GM19452 (cell line): ENCODE data around the gene CATSPERB.
"Not testable (repeated sequence)": the region's sequence is repeated elsewhere in the genome, so short reads cannot be mapped to it uniquely, and the experiment has no call there.

Experiments
- ATAC-seq: cut with Tn5 transposase; IDR thresholded peaks from one replicate; pipeline ENCODE4 v1.9.1; 2021; ENCODE audit not compliant: unreplicated experiment

The CATSPERB gene, protein sequence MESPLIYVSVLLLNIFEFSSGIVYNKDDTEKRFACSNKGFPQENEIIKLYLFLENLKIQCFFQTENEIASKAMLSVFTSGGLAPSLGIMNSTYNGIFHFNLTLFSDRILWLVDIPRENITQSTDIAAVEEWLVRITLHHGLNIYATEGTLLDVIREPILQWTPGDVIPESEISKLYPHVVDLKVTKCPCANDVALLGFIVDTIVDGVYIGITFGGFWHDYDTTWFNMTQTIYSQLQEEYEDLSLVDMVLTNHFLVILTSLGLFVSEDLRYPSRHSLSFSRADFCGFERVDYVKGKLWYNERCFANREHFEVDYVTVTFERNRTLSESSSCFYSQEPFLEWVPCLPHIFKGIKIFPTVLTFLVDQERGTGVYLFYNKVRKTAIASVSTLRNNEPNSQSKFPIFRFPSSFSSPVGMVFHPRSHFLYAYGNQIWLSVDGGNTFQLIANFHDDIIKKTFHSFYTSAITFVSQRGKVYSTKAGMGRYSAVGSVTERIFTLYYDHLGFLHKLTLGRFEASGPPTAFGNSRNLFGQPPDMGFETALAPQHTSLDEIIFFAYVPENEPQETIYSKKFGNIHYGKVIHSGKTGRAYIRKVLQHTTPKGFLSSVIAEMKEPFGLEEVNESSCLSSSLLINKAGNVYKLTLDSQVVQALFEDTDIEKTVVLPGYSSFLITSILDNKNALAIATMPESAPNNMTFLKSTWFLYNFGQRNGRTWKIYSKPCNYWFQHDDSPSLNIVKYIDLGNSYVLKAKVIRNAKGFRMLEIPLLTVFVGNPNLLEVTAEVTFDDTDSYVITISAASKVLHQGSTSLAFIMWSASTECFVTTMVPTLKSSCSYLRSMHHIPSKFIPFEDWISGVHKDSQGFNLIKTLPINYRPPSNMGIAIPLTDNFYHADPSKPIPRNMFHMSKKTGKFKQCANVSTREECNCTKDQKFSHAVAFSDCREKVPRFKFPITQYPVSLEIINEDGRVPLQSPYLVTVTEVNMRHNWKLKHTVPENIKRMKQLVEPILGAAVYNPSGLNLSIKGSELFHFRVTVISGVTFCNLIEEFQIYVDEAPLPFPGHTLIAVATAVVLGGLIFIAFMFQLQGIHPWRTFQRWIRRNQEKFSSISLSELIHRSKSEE

DNA sequence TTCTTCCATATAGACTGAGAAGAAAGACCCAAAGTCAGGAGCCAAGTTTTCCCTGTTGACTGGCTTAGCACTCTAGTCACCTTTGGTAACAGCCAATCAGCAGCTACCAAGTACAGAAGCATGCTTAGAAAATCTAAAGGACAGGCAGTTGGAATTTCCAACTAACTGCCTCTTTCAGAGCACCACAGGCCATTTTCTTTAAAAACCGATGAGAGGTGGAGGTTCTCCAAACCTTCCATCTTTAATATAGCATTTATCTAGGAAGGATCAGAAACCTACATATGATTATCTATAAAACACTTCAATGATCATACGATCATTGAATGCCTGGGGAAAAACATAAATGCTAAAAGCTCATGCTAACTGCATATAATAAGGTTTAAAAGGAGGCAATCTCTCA lies at the start of gene CATSPERB:
TSS of gene CATSPERB (minus strand) at position 101 of the 400 bp plus-strand sequence. CDS start 2,607 bp downstream, outside the sequence.
- ATAC-seq = no peak

DNA sequence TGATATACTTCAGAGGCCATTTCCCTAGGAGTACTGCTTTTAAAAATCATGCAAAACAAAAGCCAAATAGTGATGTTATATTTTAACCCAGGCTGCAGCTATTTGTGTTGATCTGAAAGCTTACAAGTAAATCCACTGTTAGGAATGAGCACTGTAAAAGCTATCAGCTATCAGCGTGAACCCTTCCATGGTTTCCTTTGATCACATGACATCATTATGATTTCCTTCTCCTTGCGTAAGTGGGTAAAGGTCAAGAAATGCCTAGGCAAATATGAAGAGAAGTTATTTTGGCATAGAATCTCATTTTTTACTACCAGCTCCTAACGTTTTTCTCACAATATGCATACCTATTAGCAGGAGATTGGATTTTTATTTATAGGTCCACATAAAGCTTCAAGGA lies 48.6 kb upstream of the CATSPERB start:
- ATAC-seq = no peak

DNA sequence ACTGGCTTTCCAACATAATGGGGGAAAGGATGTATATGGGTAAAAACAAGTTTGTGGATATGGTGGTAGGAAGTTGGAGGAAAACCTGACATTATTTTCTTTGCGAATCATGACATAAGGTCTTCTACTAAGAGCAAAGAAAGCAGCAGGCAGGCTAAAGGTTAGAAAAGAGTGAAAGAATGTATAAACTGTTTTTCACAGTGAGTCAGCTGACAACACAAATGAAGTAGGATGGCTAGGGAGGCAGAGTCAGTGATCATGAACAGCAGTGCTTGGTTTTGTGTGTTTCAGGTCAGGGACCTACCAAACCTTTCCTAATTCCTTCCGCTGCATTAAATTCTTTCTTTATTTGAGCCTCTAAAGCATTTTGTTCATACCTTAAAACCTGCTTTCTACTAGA lies 46.3 kb upstream of the CATSPERB start:
- no peak for ATAC-seq

DNA sequence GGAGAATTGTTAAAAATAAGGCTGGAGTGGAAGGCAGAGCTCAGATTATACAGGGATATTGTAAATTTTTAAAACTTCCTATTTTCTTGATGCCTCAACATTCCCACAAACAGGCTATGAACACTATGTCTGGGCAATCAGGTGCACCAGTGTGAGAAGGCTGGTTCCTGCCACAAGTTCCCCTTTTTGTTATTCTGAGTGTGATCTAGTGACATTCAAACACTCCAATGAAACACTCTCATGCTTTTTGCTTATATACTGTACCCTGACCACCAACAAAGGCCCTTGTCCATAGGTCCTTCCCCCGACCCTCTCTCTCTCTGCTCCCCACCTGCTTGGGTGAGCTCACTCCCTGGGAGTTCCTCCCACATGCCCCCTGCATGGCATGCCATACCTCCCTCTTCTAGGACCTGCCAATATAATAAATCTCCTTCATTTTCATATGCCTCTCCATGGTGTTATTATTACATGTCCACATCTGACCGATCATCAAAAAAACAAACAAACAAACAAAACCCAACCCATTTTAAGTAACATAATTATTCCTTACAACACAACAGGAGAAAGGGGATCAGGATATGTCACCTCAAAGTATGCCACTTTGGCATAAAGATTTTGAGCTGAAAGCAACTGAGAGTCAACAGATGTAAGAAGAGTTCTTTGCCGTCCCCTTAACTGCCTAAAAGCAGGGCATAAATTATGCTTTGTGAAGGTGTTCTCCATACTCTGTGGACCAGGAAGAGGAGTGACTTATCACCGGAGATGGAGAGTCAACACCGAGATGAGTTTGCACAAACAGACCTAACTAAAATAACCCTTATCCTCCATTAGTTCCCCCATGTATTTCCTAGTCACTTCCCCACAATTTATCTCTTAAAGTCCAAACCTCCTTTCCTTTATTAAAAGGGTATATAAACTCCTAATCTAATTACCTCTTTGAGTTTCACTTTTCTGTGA lies 42.5 kb upstream of the CATSPERB start:
- no peak for ATAC-seq

DNA sequence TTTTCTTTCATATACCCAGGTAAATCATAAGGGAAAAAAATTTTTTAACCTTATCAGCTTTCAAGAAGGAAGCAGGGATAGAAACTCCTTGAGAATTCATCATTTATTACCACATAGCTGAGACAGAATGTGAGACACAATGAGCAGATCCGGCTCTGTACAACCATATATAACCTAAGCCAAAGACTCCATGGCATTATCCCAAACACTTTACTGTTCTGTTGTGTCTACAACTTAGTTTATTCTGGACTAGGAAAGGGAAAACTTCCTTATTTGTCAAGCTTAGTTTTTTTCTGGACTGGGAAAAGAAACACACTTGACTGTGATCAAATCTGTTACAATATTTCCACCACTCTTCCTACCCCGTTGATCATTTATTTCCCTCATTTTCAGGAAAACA lies 38.3 kb upstream of the CATSPERB start:
- no peak for ATAC-seq

DNA sequence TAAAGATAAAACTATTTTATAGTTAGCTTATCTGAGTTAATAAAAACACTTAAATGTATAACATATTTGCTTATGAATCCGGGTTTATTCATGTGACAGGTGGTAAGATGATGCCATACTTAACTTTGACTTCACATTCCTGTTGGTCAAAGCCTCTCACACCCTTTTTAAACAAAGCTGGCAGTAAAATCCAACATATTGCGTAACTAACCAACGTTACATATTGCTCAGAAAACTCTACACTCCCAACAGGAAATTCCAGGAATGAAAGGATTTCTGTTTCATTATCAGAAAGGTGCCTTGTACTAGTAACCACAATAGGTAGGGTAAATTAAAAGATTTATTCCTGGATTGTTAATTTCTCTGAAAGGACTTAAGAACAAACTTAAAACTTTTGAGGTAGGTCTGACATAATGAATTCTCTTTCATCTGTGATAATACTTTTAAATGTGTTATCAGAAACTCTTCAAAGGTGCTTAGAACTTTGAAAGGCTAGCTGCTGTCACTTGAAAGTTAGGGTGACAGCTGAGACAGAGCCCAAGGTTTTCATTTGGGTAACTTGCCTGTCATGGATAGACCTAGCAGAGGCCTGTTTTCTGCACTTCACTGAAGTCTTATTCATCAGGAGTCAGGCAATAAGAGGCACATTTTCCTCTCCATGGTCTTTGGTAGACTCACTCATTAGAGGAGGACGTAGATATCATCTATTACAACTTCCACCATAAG lies 23.8 kb upstream of the CATSPERB start:
- ATAC-seq = no peak

DNA sequence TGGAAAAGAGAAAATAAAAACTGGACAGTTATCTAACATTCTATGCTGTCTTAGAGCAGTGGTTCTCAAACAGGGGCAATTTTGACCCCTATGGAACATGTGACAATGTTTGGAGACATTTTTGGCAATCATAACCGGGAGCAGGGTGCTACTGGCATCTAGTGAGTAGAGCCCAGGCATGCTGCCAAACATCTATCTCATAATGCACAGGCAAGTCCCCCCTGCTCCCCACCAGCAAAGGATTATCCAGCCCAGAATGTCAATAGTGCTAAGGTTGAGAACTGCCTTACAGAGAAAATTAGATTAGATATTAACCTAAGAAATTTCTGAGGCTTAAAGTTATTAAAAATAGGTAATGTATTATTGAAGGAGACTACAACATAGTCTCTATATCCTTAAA lies 22.9 kb upstream of the CATSPERB start:
- ATAC-seq = no peak

DNA sequence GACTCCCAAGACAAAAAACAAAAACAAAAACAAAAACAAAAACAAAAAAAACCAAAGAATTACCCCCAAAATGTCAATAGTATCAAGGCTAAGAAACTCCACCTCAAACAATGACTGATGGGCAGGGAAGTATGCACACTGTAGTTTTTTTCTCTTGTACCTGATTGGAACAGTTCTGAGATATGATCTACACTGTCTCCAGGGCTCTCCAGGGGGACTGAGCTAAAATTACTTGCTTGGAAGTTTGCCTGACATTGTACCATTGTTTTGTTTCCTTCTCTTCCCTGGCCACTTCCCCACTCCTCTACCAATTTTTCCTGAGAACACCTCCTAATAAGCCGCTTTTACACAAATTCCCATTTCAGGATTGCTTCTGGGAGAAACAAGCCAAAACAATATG lies 22.3 kb upstream of the CATSPERB start:
- ATAC-seq = no peak

DNA sequence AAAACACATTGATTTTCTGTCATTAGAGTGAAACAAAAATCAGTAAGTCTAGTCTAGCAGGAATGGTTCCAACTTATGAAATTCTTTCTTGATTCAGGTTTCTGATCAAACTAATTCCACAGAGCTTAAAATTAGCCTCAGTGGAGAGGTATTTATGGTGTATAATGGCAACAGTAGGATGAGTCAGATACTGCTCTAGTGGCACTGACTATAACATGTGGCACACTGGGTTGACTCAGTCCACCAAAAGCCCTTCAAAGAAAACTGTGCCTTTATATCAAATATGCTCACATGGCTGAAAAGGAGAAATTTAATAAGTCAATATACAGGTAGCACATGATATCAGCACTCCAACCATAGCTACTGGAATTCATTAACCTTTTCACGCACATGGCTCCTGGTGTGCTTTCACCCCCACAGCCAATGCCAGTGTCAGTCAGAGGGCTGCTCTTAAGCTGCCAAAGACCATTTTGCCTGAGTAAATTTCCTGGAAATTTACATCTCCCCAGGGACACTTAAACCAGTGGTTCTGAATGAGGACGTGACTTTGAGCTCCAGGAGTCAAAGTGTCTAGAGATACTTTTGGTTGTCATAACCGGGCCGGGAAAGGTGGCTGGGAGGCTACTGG lies 21.7 kb upstream of the CATSPERB start:
- no peak for ATAC-seq

DNA sequence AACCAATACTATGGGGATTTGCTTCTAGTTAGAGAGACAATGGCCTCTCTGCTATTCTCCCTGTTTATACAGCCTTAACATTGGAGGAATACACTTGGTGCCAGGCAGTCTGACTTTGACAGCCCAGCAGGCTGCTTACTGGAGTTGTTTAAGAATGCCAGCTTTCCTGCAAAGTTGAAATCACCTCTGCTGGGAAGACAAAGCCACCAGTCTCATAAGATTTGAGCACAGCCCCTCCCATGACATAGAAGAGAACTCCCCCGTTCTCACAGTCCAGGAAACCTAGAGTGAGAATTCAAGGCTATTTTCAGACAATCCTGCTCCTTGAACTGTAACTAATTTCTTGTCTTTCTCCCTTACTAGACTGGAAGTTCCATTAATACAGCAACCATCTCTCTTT lies 21.1 kb upstream of the CATSPERB start:
- ATAC-seq = no peak

DNA sequence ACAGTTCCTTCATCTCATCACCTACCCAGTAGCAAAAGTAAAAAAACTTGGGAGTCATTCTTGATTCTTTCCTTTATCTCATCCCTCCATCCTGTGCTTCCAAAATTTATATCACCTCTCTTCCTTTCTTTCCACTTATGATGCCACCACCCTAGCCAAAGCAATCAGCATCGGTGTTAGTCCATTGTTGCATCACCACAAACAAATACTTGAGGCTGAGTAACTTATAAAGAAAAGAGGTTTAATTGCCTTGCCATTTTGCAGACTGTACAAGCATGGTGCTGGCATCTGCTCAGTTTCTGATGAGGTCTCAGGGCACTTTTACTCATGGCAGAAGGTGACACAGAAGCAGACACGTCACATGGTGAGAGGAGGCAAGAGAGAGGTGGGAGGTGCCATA lies 19.8 kb upstream of the CATSPERB start:
- no peak for ATAC-seq

DNA sequence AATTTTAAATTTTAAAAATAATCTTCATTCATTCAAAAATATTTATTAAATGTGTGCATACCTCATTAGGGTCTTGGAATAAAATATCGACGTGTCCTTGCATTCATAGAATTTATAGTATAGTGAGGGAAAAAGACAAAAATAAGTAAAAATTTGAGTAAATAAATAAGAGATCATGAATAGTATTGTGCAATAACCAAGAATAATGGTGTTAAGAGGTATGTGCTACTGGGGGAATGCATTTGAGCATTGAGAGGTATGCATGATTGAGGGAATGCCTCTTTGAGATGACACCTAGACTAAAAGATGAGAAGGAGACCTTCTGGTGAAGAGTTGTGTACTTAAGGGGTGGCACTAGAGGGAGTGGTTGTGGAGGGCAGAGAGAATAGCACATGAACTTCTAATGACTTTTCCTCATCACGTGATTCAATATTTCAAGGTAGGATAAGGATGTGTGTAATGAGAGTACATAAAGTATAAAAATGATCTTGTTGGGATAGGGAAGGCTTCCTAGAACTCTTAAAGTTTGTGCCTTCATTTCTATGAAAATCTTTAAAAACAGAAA lies 18.8 kb upstream of the CATSPERB start:
- ATAC-seq = no peak

DNA sequence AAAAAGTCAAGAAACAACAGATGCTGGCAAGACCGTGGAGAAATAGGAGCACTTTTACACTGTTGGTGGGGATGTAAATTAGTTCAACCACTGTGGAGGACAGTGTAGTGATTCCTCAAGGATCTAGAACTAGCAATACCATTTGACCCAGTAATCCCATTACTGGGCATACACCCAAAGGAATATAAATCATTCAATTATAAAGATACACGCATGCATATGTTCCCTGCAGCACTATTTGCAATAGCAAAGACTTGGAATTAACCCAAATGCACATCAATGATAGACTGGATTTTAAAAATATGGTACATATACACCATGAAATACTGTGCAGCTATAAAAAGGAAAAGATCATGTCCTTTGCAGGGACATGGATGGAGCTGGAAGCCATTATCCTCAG lies 18.0 kb upstream of the CATSPERB start:
- ATAC-seq = no peak

DNA sequence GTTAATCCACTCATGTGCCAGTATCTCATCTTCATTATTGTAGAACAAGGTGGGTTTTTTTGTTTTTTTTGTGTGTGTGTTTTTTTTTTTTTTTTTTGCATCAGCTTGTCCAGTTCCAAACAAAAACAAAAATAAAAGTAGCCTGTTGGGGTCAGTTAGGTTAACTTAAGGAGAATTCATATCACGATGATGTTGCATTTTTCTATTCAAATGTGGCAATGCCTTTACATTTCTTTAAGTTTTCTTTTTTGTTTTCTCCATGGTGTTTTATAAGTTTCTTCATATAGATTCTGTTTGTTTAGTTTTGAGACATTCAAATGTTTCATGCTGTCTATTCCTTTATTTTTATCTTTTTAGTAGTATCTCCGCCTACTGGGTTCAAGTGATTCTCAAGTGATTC lies 16.2 kb upstream of the CATSPERB start:
- no peak for ATAC-seq

DNA sequence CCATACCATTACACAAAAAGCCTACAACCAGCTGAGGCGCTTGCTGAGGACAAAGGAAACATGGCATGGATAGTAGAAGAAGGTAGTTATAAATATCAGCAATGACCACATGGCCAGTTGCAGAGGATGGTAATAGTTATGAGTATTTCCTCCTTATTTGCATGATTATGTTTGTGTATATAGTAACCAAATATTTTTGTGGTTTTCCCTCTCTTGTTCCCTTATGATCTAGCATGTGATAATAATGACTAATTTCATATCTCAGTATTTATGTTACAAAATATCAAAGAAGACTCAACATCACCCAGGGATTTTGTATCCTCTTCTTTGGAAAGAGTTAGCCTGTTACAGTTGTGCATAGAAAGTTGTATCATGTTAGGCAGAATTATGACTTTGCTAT lies 13.5 kb upstream of the CATSPERB start:
- ATAC-seq = no peak

DNA sequence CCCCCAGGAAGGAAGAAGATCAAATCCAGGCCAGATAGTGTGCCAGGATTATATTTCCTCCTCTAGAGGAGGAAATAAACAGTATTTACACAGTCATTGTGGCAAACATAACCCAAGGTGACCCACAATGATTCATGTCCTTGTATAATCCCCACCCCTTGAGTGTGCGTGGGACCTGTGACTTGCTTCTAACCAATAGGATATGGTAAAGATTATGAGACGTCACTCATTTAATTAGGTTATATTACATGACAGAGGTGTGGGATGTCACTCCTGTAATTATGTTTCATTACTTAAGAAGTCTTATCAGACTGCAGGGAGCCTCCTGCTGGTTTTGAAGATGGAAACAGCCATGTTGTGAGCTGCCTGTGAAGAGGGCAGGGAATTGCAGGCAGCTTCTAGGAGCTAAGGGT lies 12.2 kb upstream of the CATSPERB start:
- ATAC-seq = no peak

DNA sequence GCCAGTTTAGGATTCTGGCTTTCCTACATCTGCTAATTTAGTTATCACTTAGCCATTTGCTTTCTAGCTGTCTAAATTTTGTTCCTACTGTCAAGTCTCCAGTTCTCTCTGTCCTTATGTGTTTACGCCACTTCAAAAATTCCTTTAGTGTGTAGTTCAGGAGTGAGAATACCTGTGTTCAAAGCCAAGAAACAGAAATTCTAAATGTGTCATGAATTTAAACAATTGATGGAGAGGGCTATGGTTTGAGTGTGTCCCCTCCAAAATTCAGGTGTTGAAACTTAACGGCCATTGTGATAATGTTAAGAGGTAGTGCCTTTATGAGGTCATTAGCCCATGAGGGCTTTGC lies 11.4 kb upstream of the CATSPERB start:
- ATAC-seq = no peak

DNA sequence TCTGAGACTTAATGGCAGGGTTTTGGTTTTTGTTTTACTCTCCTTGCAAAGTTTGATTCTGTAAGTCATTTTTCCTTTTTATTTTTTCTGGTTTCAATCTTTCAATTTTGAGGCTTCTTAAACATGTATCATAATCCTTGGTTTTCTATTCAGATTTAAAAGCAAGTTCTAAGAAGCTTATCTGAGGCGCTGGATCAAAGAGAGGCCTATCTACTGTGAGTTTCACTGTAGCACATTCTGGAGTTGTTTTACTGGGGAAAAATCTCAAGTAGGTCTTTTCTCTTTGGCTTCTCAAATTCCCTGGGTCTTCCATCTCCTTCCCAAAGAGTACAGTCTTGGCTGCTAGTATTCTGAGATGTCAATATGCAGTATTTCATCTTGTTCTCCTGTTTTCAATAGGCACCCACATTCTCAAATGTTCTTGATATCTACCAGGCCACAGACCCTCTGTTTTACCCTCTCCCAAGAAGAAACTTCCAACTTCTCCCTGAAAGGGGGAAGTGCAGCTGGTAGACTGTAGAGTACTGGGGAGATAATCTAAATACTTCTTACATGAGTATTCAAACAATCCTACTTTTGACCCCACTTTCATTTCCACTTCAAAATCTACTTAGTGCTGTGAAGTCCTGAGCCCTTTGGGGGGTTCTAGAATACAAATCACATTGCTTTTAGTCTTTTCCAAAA lies 10.9 kb upstream of the CATSPERB start:
- no peak for ATAC-seq

DNA sequence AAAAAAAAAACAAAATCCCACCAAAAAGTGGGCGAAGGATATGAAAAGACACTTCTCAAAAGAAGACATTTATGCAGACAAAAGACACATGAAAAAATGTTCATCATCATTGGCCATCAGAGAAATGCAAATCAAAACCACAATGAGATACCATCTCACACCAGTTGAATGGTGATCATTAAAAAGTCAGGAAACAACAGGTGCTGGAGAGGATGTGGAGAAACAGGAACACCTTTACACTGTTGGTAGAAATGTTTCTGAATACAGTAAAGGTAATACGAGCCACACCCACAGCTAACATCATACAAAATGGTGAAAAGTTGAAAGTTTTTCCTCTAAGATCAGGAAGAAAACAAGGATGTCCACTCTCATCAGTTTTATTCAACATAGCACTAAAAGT lies 8.0 kb upstream of the CATSPERB start:
- not testable (repeated sequence) for ATAC-seq
